ENCODE measurements around the gene TSSC4.

TSSC4 gene

DNA sequence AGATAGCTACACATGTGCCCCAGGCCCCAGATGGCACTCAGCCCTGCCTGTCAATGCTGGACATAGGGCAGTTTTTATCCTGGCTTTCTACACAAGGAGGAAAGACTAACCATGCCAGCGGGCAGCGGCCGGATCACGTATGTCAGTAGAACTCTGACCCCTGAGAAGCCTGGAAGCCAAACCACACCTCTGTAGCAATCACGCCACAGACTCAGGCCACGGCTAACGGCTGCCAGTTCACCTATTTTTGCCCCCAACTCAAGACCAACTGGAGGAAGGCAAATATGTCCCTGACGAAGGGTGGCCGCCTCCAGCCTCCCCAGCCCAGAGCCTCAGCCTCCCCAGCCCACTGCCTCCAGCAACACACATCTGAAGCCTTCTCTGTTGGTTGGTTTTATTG lies 30.7 kb upstream of the TSSC4 start:
- no peak for DNase-seq

DNA sequence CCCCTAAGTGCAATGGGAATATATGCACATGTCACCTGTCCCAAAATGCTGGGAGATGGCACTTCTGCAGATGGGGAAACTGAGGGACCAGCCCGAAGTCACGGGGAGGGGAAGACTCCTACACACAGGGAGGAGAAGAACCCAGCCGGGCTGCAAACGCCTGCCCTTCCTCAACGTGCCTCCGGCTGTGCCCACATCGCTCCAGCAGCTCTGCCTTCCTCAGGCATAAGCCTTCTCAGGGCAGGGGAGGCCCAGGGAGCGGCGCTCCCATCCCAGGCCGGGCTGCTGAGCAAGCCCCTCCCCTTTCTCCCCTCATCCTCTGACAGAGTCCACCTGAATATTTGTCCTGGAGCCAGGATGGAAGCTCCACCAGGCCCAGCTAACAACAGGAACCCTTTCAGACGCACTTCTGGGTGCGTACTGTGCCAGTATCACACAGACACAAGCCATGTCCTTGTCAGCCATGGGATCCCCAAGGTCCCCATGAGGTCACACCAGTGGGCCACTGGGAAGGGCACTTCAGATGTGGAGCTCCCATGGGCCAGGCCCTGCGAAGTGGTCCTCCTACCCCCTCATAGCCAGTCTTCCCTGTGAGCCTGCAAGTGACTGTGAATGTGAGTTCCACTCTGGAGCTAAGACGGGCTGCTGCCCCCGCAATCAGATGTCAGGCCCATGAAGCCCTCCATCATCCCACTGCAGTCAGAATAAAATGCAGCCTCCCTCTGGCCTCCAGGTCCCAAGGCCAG lies 25.9 kb upstream of the TSSC4 start:
- DNase-seq = no peak

DNA sequence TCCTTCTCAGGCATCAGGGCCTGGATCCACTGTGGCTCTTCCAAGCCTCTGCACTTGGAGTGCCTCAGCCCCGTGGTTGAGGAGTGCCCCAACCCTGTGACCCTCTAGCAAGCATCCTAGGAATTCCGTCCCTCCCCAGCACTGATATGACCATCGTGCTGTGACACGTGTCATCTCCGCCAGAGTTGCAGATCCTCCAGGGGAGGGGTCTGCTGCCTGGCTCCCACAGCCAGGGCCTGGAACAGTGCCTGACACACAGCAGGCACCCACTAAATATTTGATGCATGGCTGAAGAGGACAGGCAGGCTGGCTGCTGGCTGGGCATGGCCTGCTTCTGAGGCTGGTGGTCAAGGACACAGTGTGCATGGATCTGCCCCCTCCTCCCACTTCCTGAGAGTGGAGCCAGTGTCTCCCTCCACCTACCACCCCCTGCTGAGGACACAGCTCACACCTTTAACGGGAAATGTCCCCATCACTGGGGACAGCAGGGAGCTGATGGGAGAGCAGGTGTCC lies 25.2 kb upstream of the TSSC4 start:
- no peak for DNase-seq

GRCh38 chr11:2375964-2376551 lies 24.5 kb upstream of the TSSC4 start:
- DNase-seq = no peak

DNA sequence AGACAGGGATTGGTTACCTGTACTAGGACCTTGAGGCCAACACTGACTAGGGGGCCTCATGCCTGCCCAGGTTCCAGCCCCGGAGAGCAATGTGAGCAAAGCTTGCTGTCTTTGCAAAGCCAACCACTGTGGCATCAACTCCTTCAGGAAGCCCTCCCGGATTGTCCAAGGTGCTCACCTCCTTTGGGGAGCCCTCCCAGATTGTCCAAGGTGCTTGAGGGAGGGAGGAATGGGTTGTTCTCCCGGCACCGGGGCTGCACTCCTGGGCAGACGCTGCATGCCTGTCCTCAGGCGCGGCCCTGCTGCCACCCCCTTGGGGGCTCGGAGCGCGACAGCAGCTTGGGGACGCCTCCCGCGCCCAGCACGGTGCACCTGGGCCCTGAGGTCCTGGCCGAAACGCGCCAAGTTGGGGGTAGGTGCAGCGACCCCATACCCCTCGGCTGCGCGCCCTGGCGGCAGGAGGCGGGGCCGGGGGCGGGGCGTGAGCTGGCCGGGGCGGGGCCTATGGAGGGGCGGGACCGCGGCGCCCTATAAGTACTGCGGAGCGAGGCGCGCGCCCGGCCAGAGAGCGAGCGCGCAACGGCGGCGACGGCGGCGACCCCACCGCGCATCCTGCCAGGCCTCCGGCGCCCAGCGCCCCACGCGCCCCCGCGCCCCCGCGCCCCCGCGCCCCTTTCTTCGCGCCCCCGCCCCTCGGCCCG lies 23.6 kb upstream of the TSSC4 start, which contains the start of gene CD81:
Gene CD81, plus strand, starts transcription at position 560 of the 701 bp plus-strand sequence. CDS start 240 bp downstream, outside the sequence.
- DNase-seq = peak; percentile 30

GRCh38 chr11:2377511-2378443 lies 22.8 kb upstream of the TSSC4 start:
- peak; percentile 63 for DNase-seq

DNA sequence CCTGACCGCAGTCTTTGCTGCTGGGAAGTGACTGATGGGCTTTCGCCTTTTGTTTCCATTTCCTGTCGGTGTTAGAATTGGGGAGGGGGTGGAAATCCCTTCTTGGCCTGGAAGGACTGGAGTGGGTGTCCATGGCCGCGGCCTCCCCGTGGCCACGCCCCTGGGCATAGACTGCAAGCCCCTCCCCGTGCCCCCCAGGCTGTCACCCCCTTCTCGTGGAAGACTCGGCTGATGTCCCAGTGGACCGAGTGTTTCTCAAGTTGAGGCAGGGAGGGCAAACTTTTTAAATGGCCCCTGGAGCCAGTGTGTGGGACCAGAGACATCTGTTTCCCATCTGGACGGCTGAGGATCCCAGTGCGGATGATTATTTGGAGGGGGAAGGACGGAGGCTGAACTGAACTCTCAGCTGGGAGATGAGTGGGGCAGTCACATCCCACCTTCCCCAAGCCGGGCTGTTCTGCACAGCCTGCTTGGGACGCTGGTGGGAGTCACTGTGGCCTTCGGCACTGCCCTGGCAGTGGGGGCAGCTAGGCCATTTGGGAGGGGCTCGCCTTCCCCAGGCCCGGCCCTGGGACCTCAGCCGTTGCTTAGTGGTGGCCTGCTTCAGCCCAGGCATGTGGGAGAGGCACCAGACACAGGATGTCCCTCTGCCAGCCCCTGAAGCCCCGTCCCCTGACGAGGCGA lies 21.9 kb upstream of the TSSC4 start:
- peak; percentile 5 for DNase-seq

DNA sequence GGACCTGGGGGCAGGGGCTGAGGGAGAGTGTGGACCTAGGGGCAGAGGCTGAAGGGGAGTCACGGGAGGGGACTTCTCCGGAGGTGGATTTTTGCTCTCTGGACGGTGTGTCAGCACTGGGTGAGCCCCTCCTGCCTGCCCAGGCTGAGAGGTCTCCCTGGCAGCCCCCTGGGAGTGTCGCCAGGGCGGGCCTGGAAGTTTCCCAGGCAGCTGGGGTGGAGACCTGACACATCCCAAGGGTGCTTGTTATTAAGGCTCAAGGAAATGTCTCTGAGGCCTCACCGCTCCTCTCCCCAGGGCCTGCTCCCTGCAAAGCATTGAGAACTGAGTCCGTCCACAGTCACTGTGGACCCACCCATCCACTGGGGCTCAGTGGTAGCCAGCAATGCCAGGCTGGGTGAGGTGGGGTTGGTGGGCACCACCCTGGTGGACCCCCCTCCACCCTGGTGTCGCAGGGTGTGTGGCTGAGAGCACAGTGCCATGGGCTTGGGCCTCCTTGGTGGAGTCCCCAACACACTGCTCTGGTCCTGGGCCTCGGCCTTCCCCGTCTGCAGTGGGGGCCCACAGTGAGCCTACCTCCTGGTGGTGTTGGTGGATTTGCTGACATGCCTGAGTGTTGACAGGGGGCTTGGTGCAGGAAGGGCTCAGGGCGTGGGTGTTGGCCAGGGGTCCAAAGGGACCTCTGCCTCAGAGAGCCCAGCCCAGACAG lies 20.9 kb upstream of the TSSC4 start:
- no peak for DNase-seq

DNA sequence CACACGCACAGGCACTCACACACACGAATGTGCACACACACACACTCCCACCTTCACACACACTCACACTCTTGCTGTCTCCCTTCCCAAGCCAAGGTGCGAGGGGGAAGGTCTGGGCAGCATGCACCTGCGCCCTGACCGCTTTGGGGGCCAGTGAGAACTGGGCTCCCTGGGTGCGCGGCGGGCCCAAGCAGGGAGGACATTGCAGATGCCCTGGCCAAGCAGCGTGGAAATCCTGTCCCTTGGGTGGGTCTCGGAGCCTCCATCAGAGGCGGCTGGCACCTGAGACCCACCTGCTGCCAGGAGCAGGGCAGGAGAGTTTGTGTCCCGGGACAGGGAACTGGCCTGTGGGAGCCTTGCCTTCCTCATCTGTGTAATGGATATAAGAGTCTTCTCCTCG lies 20.2 kb upstream of the TSSC4 start:
- no peak for DNase-seq

DNA sequence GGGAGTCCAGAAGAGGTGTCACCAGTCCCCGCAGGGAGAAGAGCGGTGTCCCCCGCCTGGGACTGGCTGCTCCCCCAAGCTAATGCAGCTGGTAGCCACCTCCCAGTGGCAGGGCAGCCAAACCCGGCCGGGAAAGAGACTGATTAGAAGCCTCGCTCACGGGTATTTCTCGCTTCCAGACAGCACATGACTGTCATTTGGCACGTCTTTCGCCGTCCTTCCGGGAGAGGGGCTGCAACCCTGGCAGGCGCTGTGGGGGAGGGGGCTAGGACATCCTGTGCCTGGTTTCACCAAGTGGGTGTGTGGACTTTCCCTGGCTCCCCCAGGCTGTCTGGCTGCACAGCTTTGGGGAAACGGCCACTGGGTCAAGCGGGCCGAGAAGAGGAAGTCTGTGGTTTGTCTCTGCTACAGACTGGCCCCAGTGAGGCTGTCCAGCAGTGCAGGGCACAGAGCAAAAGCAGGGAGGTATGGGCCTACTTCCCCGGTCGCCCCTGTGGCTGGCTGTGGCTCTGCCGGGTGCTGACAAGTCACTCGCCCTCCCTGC lies 19.7 kb upstream of the TSSC4 start:
- no peak for DNase-seq

DNA sequence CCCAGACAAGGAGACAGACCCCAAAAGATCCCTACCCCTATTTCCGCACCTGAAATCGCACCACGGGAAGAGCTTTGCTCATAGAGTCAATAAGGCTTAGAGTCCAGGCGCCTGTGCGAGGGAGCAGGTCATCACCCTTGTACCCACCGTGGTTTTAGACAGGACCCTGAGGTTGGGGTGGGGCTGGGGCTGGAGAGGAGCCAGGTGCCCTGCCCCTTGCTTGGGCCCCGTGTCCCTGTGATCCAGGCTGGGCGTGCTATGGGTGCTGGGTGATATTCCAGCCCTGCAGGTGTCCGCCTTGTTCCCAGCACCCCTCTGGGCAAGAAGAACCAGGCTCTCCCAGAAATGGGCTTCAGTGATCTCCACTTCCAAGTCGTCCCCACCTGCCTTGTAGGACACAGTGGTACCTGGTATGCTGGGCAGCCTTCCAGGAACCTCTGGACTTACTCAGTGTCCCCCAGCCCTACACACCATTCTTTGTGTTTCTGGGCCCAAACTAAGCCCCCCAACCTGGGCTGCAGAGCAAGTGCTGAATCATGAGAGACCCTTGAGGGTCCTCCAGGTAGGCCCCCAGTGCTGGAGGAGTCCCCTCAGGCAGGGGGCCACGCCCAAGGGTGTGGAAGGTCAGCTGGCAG lies 18.9 kb upstream of the TSSC4 start:
- no peak for DNase-seq

- no peak for DNase-seq
Measured at GRCh38 chr11:2382129-2382517, 18.4 kb upstream of the TSSC4 start.

DNA sequence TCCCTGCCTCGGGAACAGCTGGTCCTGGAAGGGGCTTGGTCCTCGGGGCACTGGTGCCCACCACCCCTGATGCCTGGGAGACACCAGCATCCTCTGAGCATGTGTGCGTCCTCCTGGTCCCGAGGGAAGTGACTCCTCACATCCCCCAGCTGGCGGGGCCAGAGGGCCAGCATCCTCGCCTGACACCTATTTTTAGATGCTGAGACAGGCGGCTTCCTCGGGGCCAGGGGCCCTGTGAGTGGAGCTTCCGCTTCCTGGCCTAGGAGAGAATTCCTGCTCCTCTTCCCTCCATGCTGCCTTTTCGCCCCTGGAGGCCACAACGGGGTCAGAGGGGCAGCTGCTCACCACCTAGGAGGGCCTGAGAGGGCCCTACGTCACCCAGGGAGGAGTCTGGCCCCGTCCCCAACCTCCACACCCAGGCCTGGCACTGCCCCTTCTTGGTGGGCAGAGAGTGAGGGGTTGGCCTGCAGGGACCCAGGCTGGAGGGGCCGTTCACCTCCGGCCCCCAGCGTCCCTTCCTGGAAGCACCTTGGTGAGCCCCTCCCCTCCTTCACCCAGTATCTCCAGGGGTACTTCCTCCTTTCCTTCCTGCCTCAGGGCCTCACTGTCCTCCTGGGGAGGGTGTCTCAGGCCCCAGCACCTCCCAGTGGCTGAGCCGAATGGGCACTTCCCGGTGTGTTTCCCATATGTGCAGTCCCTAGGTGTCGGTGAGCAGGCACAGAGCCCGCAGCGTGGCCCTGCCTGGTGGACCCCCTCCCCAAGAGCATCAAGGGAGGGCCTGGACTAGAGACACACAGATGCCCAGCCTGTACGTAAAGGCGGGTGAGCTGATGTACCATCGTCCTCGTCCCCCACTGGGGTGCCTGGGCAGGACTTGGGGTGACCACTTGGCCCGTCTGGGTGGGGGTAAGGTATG lies 17.4 kb upstream of the TSSC4 start:
- DNase-seq = no peak

DNA sequence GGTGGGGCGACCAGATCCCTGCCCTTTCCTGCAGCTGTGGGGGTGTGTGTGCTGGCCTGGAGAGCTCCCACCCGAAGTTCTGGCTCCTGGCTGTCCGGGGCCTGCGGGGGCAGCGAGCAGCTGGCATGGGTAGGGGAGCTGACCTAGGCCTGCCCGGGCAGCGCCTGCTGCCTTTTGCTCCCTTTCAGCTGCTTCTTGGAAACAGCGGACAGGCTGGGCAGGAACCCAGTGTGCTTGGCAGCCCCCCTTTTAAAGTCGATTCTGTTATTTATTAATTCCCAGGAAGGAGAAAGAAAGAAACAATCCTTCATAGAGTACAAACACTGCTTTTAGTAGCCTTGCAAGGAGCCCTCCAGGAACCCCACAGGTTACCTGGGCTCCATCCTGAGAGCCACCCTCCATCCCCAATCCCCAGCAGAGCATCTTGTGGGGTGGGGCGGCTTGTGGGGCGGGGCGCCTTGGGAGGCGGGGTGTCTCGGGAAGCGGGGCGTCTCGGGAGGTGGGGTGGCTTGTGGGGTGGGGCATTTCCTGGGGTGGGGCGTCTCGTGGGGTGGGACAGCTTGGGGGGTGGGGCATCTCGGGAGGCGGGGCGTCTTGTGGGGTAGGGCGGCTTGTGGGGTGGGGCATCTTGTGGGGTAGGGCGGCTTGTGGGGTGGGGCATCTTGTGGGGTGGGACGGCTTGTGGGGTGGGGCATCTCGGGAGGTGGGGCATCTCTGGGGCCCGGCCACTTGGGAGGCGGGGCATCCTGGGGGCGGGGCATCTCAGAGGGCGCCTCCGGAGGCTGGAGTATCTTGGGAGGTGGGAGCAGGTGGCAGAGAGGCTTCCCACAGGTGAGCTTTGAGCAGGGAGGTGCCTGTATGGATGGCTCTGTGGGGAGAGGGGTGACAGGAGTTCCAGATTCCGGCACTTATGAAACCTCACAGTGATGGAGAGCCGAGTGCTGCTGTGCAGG lies 16.4 kb upstream of the TSSC4 start:
- DNase-seq = no peak

- DNase-seq = no peak
Measured at GRCh38 chr11:2385156-2386151, 15.1 kb upstream of the TSSC4 start.

DNA sequence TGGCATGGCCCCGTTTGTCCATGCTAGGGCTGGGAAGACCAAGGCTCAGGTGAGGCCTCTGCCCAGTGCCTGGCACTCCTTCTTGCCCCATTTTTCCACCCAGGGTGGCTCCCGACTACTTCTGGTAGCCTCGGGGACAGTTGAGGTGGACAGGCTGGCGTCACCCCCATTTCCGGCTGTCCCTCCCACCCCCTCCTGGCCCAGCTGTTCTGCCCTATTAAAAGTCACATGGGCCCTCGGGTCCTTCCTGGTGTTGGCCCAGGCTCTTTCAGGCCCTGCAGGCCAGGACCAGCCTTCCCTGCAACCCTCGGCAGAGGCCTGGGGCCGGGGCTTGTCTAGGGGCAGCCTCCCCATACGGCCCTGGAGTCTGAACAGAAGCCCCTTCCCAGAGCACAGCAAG lies 14.0 kb upstream of the TSSC4 start:
- no peak for DNase-seq

All from NCI-H82 (cell line).